Measurements from ENCODE around the gene AHNAK. TPM values are rescaled to one million over a fixed set of nuclear protein-coding genes. Genes with fewer than 3 reads are reported as not detected.

AHNAK gene
- polyA plus RNA-seq, 2 of the 4 experiments (the other 2 are of a cell fraction): 43.3 to 82.0 TPM

- TF ChIP-seq JUNB (IDR thresholded peaks at IDR 0.05) (no peak), KDM1A (IDR thresholded peaks at IDR 0.05; ENCODE audit: low read depth) (no peak), RAD21 (conservative IDR thresholded peaks at IDR 0.05 in 1 of 2, IDR thresholded peaks at IDR 0.05 in 1 of 2) (peak; percentile 56 to 58; a peak in 4 of 5 replicates), PHF8 (IDR thresholded peaks at IDR 0.05; ENCODE audit: borderline replicate concordance, low read depth) (no peak), CEBPB (IDR thresholded peaks at IDR 0.05) (no peak), JUN (IDR thresholded peaks at IDR 0.05) (no peak; a peak in 1 of 5 replicates), FOXS1 (CRISPR knock-in tag; IDR thresholded peaks at IDR 0.05) (no peak), RCOR1 (IDR thresholded peaks at IDR 0.05; ENCODE audit: low read depth, low read length) (no peak), CTCF (IDR thresholded peaks at IDR 0.05) (peak; percentile 63), ZNF302 (CRISPR knock-in tag; IDR thresholded peaks at IDR 0.05) (no peak)
- TF ChIP-seq, protein P1, sequence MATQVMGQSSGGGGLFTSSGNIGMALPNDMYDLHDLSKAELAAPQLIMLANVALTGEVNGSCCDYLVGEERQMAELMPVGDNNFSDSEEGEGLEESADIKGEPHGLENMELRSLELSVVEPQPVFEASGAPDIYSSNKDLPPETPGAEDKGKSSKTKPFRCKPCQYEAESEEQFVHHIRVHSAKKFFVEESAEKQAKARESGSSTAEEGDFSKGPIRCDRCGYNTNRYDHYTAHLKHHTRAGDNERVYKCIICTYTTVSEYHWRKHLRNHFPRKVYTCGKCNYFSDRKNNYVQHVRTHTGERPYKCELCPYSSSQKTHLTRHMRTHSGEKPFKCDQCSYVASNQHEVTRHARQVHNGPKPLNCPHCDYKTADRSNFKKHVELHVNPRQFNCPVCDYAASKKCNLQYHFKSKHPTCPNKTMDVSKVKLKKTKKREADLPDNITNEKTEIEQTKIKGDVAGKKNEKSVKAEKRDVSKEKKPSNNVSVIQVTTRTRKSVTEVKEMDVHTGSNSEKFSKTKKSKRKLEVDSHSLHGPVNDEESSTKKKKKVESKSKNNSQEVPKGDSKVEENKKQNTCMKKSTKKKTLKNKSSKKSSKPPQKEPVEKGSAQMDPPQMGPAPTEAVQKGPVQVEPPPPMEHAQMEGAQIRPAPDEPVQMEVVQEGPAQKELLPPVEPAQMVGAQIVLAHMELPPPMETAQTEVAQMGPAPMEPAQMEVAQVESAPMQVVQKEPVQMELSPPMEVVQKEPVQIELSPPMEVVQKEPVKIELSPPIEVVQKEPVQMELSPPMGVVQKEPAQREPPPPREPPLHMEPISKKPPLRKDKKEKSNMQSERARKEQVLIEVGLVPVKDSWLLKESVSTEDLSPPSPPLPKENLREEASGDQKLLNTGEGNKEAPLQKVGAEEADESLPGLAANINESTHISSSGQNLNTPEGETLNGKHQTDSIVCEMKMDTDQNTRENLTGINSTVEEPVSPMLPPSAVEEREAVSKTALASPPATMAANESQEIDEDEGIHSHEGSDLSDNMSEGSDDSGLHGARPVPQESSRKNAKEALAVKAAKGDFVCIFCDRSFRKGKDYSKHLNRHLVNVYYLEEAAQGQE (IDR thresholded peaks at IDR 0.05): no peak
Measured at GRCh38 chr11:62593434-62594044, 46.9 kb upstream of the AHNAK start (continued).

DNA sequence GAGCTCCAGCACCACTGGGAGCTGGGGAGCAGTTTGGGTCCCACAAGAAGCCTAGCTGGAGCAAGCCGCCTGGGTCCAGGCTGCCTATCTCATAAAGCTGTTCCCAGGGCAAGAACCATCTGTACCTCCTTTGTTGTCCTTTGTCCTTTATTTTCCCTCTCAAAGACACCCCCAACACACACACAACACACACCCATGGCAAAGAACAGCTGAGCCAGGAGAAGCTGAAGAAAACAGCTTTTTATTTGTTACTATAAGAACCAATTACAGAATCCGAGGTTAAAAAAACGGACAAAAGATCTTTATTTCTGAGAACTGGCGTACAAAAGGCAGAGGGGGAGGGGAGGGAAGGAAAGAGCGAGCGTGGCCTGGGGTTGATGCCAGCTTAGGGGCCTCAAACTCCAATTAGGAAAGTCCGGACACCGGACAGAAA lies 46.4 kb upstream of the AHNAK start:
- CTCF ChIA-PET: interaction anchor here (0.8 to 4.9 kb wide), 17 partner anchors 8 to 269 kb away, joined by 3 to 32 read pairs (median 5); partner anchors contain the start of genes B3GAT3, EML3, MTA2 and ROM1

More for the DNA sequence above, 46.4 kb upstream of the AHNAK start:
- no peak overlapping the region for H3K4me3 ChIP-seq
- no peak overlapping the region for H3K27ac ChIP-seq
- H3K9me3 ChIP-seq: no peaks in the 10 kb centered on the region
- peaks cover 41% of the 10 kb centered on the region for H3K4me1 ChIP-seq
- POLR2A ChIA-PET: interaction anchor here (1.3 to 3.8 kb wide), 6 partner anchors 8 to 248 kb away, joined by 4 to 75 read pairs (median 25); partner anchors contain the start of genes C11orf98, CSKMT, GANAB and MTA2
- no peak overlapping the region for H3K4me2 ChIP-seq
- DNase-seq (ENCODE audit: low read depth in 1 of 2, low spot score in 1 of 2) (no peak), FAIRE-seq (no peak), ATAC-seq (no peak)
- no peak for TF ChIP-seq ESRRA (IDR thresholded peaks at IDR 0.05; ENCODE audit: borderline replicate concordance, low read length)
- TF ChIP-seq JUNB (IDR thresholded peaks at IDR 0.05): no peak
- TF ChIP-seq EHF (CRISPR knock-in tag; IDR thresholded peaks at IDR 0.05): no peak
- no peak for TF ChIP-seq HEYL (CRISPR knock-in tag; IDR thresholded peaks at IDR 0.05)
- no peak for TF ChIP-seq ZC3H11A (IDR thresholded peaks at IDR 0.05)
- no peak for TF ChIP-seq TFCP2L1 (CRISPR knock-in tag; IDR thresholded peaks at IDR 0.05)
- TF ChIP-seq MYC (IDR thresholded peaks at IDR 0.05; ENCODE audit: borderline replicate concordance, low read length): no peak
- TF ChIP-seq USF2 (IDR thresholded peaks at IDR 0.05): no peak
- TF ChIP-seq BHLHE40 (IDR thresholded peaks at IDR 0.05; ENCODE audit: low read depth, low read length): no peak
- TF ChIP-seq RFX5 (IDR thresholded peaks at IDR 0.05): no peak
- TF ChIP-seq JUN (IDR thresholded peaks at IDR 0.05): no peak
- TF ChIP-seq, protein P2, sequence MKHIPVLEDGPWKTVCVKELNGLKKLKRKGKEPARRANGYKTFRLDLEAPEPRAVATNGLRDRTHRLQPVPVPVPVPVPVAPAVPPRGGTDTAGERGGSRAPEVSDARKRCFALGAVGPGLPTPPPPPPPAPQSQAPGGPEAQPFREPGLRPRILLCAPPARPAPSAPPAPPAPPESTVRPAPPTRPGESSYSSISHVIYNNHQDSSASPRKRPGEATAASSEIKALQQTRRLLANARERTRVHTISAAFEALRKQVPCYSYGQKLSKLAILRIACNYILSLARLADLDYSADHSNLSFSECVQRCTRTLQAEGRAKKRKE (CRISPR knock-in tag; IDR thresholded peaks at IDR 0.05; ENCODE audit: low read depth): no peak
- no peak for TF ChIP-seq PHF8 (IDR thresholded peaks at IDR 0.05; ENCODE audit: borderline replicate concordance, low read depth)
- WGBS (ENCODE audit: missing lambda C conversion rate): 56% methylated on average over 8 of the region's 8 CpGs

All from A549 (cell line).